ENCODE results near the gene SSPN.

GRCh38 chr12:26162905-26163304 is 32.5 kb upstream of the SSPN start:
- TF ChIP-seq REST (IDR thresholded peaks at IDR 0.05; ENCODE audit: low read depth) = no peak
- no peak for TF ChIP-seq CTCF (IDR thresholded peaks at IDR 0.05 in 2 of 3, conservative IDR thresholded peaks at IDR 0.05 in 1 of 3; ENCODE audit: borderline replicate concordance in 1 of 3, insufficient read depth in 1 of 3, low read depth in 2 of 3, low read length in 2 of 3)
- TF ChIP-seq POLR2A (IDR thresholded peaks at IDR 0.05; ENCODE audit: borderline replicate concordance, extremely low read depth, insufficient read depth, insufficient read length) = no peak

Data from HCT116 (cell line).